HAP-1 (cell line): Measurements from ENCODE around the gene TSHZ2.

Source experiments
- DNase-seq, 2 experiments: peaks; one replicate each; pipeline ENCODE4 v3.0.0-alpha.2; 2016 to 2020; ENCODE audit warnings: low spot score in 2 of 2
- H3K27me3 ChIP-seq: fragments of 250-450 bp; sonication (Bioruptor Pico); 2 replicates; pipeline ENCODE4 v1.5.1; 2020; ENCODE audit warnings: low read depth, mild to moderate bottlenecking, moderate library complexity
- H3K36me3 ChIP-seq: fragments of 250-450 bp; sonication (Bioruptor Pico); replicated peaks from 2 replicates; pipeline ENCODE4 v1.5.1; 2020; ENCODE audit warnings: mild to moderate bottlenecking
- H3K4me1 ChIP-seq: fragments of 250-450 bp; sonication (Bioruptor Pico); 2 replicates; pipeline ENCODE4 v1.5.1; 2020; ENCODE audit warnings: mild to moderate bottlenecking
- H3K4me3 ChIP-seq: fragments of 250-450 bp; sonication (Bioruptor Pico); 2 replicates; pipeline ENCODE4 v1.5.1; 2020; ENCODE audit warnings: mild to moderate bottlenecking, moderate library complexity
- H3K9me3 ChIP-seq: fragments of 250-450 bp; sonication (Bioruptor Pico); 2 replicates; pipeline ENCODE4 v1.5.1; 2020; ENCODE audit warnings: mild to moderate bottlenecking, moderate library complexity
- in situ Hi-C: fragments of 300-500 bp; cut with MboI; formaldehyde crosslinking; loops from 3 replicates; pipeline ENCODE4 v1.14.3; 2020; ENCODE audit warnings: low sequenced_read_pairs, inconsistent platforms, mixed read lengths

The TSHZ2 gene

GRCh38 chr20:53381568-53382262 is 409.6 kb downstream of the TSHZ2 start:
- DNase-seq: no peak
- H3K4me1 ChIP-seq: peaks cover 2% of the 10 kb centered on the region; the same call in 1 of the 2 replicates
- no peak overlapping the region for H3K4me3 ChIP-seq
- peaks cover 2% of the 10 kb centered on the region for H3K27me3 ChIP-seq
- no peaks in the 10 kb centered on the region for H3K36me3 ChIP-seq
- no peaks in the 10 kb centered on the region for H3K9me3 ChIP-seq
- in situ Hi-C loops: no loop called here

GRCh38 chr20:53382263-53382844 is 410.2 kb downstream of the TSHZ2 start:
- peaks cover 2% of the 10 kb centered on the region for H3K27me3 ChIP-seq
- H3K4me3 ChIP-seq: no peak overlapping the region
- DNase-seq: no peak
- no peaks in the 10 kb centered on the region; the same call in 1 of the 2 replicates for H3K9me3 ChIP-seq
- peaks cover 2% of the 10 kb centered on the region for H3K4me1 ChIP-seq
- in situ Hi-C loops: no loop called here
- no peaks in the 10 kb centered on the region for H3K36me3 ChIP-seq

GRCh38 chr20:53383916-53384315 is 411.8 kb downstream of the TSHZ2 start:
- peaks cover 2% of the 10 kb centered on the region for H3K4me1 ChIP-seq
- DNase-seq: no peak
- H3K36me3 ChIP-seq: no peaks in the 10 kb centered on the region
- peaks cover 2% of the 10 kb centered on the region for H3K27me3 ChIP-seq
- no peak overlapping the region for H3K4me3 ChIP-seq
- in situ Hi-C loops: no loop called here
- H3K9me3 ChIP-seq: no peaks in the 10 kb centered on the region; the same call in 1 of the 2 replicates

GRCh38 chr20:53384392-53384791 is 412.2 kb downstream of the TSHZ2 start:
- in situ Hi-C loops: no loop called here
- no peak for DNase-seq
- Histone ChIP-seq H3K4me1 (peaks cover 2% of the 10 kb centered on the region), H3K36me3 (no peaks in the 10 kb centered on the region), H3K27me3 (peaks cover 2% of the 10 kb centered on the region), H3K9me3 (no peaks in the 10 kb centered on the region; the same call in 1 of the 2 replicates), H3K4me3 (no peak overlapping the region)

- Histone ChIP-seq H3K9me3 (no peaks in the 10 kb centered on the region; the same call in 1 of the 2 replicates), H3K4me1 (peaks cover 2% of the 10 kb centered on the region), H3K27me3 (no peaks in the 10 kb centered on the region; the same call in 1 of the 2 replicates), H3K36me3 (no peaks in the 10 kb centered on the region), H3K4me3 (no peak overlapping the region)
- in situ Hi-C loops: no loop called here
- DNase-seq: peak in 1 of 2 experiments; percentile 26
These were observed 414.0 kb downstream of the TSHZ2 start for GRCh38 chr20:53385941-53386767.

GRCh38 chr20:53387983-53388675 is 416.0 kb downstream of the TSHZ2 start:
- Histone ChIP-seq H3K36me3 (no peaks in the 10 kb centered on the region), H3K9me3 (no peaks in the 10 kb centered on the region; the same call in 1 of the 2 replicates), H3K27me3 (no peaks in the 10 kb centered on the region), H3K4me3 (no peak overlapping the region), H3K4me1 (peaks cover 2% of the 10 kb centered on the region)
- in situ Hi-C loops: no loop called here
- DNase-seq: no peak

GRCh38 chr20:53389516-53390300 is 417.6 kb downstream of the TSHZ2 start:
- Histone ChIP-seq H3K4me3 (no peak overlapping the region), H3K27me3 (no peaks in the 10 kb centered on the region; the same call in 1 of the 2 replicates), H3K4me1 (peaks cover 2% of the 10 kb centered on the region), H3K9me3 (no peaks in the 10 kb centered on the region; the same call in 1 of the 2 replicates), H3K36me3 (no peaks in the 10 kb centered on the region)
- DNase-seq: no peak
- in situ Hi-C loops: no loop called here

GRCh38 chr20:53390770-53391169 is 418.6 kb downstream of the TSHZ2 start:
- DNase-seq: no peak
- Histone ChIP-seq H3K9me3 (no peaks in the 10 kb centered on the region; the same call in 1 of the 2 replicates), H3K4me1 (peaks cover 2% of the 10 kb centered on the region), H3K36me3 (no peaks in the 10 kb centered on the region), H3K27me3 (peaks cover 4% of the 10 kb centered on the region; the same call in 1 of the 2 replicates), H3K4me3 (no peak overlapping the region)
- in situ Hi-C loops: no loop called here

- no peaks in the 10 kb centered on the region for H3K4me1 ChIP-seq
- no peaks in the 10 kb centered on the region for H3K36me3 ChIP-seq
- DNase-seq: no peak
- no peaks in the 10 kb centered on the region for H3K9me3 ChIP-seq
- H3K27me3 ChIP-seq: peaks cover 4% of the 10 kb centered on the region; the same call in 1 of the 2 replicates
- in situ Hi-C loops: no loop called here
- H3K4me3 ChIP-seq: no peak overlapping the region
These were observed 422.3 kb downstream of the TSHZ2 start for GRCh38 chr20:53394433-53394832.

- in situ Hi-C loops: no loop called here
- no peak overlapping the region for H3K4me3 ChIP-seq
- peaks cover 4% of the 10 kb centered on the region; the same call in 1 of the 2 replicates for H3K27me3 ChIP-seq
- H3K9me3 ChIP-seq: no peaks in the 10 kb centered on the region
- no peaks in the 10 kb centered on the region for H3K4me1 ChIP-seq
- no peaks in the 10 kb centered on the region for H3K36me3 ChIP-seq
- DNase-seq: no peak
These were observed 423.2 kb downstream of the TSHZ2 start for GRCh38 chr20:53395188-53395923.

- DNase-seq: no peak
- Histone ChIP-seq H3K9me3 (no peaks in the 10 kb centered on the region; the same call in 1 of the 2 replicates), H3K4me3 (no peak overlapping the region), H3K27me3 (0 out of 2 replicates have a peak, but pooled peaks cover 4% of the 10 kb centered on the region), H3K36me3 (no peaks in the 10 kb centered on the region), H3K4me1 (no peaks in the 10 kb centered on the region)
- in situ Hi-C loops: no loop called here
These were observed 426.9 kb downstream of the TSHZ2 start for GRCh38 chr20:53399083-53399482.
